ENCODE measurements around the gene B9D1.

Gene B9D1

GRCh38 chr17:19376811-19377210, 14.3 kb upstream of the B9D1 start:
- no peak for DNase-seq (ENCODE audit: low read depth in 2 of 2)

- DNase-seq (ENCODE audit: low read depth in 2 of 2), result no peak
These were observed 13.2 kb upstream of the B9D1 start for GRCh38 chr17:19375732-19376131.

DNA sequence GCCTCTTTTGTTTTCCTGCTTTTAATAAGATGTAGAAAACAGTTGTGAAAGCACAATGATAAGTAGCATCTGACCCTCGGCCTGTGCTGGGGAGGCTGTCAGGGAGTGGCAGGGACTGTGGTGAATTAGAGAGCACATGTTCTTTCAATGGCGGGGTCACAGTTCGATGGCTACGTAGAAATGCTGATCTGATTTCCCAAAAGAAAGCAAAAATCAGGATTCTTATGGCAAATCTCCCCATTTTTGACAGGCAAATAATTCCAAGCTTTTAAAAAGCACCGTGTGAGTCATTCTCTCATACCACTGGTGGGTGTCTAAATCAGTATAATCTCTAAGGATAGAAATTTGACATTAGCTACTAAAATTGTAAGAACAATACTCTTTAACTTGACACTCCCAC, 11.6 kb upstream of the B9D1 start:
- no peak for DNase-seq (ENCODE audit: low read depth in 2 of 2)

GRCh38 chr17:19372866-19373504, 10.5 kb upstream of the B9D1 start:
- DNase-seq (ENCODE audit: low read depth in 2 of 2), result no peak

DNA sequence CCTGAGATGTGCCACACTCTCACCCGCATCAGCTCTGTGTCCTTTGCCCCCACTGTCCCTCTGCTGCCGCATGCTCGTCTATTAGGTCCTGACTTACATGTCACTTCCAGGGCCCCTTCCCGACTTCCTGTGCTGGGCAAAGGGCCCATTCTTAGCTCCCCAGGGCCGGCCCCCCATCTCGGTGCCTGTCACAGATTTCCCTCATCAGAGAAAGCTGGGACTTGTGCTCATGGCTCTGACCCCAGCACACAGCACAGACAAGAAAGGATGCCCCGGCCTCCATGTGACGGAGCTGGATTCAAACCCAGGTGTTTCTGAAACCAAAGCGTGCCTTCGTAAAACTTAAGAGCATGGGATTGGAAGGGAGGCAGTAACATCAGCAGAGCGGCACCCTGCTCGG, 9.9 kb upstream of the B9D1 start:
- no peak for DNase-seq (ENCODE audit: low read depth in 2 of 2)

DNA sequence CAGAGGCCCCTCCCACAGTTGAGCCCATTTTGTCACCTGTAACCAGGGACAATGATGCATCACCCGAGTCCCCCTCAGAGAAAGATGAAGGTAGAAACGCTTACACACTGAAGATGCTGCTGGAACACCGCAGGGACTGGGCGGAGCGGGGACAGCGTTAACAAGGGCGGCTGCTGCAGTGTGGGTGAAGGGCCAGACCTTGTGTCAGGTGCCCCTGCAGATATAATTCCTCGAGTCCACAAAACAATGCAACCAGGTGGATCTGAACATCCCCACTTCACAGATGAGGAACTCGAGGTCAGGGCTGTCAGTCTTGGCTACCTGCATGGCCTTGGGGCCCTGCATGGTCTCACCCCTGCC, 9.5 kb upstream of the B9D1 start:
- no peak for DNase-seq (ENCODE audit: low read depth in 2 of 2)

- no peak for DNase-seq (ENCODE audit: low read depth in 2 of 2)
These were observed 8.9 kb upstream of the B9D1 start for GRCh38 chr17:19371259-19372010.

DNA sequence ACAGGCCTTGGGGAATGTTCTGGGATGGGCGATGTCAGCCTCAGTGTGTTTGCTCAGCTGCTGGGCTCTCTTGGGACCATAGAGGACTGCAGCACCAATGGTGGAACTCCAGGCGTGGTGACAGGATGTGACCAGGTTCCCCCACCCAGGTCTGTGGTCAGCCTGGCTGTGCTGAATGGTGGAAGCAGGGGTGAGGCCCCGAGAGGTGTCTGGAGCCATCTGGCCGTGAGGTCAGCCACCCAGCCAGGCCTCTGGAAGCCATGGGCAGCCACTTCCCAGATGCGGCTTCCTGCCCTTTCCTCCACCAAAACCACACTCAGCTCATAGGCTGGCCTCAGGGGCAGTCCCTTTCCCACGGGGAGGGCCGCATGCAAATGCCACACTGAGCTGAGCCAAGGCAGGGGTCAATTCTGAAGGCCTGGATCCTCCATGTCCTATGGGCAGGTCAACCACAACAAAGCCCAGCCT, 8.0 kb upstream of the B9D1 start:
- no peak for DNase-seq (ENCODE audit: low read depth in 2 of 2)

DNA sequence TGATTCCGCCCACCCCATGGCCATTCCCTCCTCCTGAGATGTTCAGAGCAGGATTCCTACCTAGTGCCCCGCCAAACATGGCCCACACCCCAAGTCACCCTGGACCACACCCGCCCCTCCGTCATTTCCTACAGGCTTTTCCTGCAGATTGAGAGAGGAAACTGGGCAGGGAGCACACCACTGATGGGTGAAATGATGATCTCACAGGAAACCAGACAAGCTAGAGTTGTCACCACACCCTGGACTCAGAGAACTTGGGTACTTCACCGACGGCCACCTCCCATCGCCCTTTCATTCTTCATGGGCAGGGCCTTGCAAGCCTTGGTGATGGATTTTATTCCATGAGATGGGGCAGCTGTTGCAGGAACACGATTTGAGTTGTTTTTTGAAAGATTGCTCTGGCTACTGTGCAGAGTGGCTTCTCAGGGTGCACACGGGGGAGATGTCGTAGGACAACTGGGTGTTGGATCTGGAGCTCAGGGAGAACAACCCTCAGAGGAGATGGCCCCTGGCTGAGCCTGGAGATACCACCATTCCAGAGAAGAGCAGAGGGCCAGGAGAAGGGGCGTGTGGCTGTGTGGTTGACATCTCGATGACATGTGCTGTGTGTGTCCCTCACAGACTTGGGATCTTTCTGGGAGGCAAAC, 7.4 kb upstream of the B9D1 start:
- no peak for DNase-seq (ENCODE audit: low read depth in 2 of 2)

DNA sequence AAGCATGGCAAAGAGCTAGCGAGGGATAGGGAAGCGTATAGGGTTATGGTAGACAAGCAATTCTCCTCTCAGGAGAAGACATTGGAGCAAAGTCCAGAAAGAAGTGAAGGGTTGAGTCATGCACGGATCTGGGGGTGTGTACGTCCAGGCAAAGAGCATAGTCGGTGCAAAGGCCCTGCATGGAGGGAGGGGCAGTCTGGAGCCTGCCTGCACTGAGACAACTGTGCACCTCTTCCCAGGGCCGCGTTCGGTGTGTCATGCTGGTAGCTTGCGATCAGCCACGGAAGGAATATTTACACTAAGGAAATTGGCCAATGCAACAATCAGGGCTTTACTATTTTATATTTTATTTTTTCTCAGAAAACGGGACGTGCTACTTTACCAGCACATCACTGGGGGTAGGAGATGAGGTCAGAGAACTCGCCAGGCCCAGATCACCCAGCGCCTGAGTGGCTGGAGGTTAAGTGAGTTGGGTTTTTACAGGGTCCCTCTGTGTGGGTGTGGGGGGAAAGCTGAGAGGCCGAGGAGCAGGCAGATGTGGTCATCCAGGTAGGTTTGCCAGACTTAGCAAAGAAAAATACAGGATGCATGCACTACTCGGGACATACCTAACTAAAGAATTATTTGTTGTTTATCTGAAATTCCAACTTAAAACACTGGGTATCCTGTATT, 6.7 kb upstream of the B9D1 start:
- no peak for DNase-seq (ENCODE audit: low read depth in 2 of 2)

GRCh38 chr17:19368229-19368628, 5.7 kb upstream of the B9D1 start:
- no peak for DNase-seq (ENCODE audit: low read depth in 2 of 2)

DNA sequence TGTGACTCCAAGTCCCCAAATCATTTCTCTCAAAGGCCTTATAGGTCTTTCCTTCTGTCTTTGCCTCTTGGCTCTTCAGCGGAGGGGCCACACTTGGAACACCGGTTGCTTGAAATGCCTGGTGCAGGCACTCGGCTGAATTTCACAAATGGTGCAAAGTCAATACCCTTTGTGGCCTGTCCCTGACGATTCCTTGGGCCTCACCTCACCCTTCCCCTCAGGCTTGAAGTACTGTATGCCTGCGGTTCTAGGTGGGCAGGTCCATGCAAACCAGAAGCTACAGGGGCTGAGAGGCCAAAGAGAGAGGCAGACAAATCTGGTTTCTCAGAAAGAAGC, 4.1 kb upstream of the B9D1 start:
- no peak for DNase-seq (ENCODE audit: low read depth in 2 of 2)

DNA sequence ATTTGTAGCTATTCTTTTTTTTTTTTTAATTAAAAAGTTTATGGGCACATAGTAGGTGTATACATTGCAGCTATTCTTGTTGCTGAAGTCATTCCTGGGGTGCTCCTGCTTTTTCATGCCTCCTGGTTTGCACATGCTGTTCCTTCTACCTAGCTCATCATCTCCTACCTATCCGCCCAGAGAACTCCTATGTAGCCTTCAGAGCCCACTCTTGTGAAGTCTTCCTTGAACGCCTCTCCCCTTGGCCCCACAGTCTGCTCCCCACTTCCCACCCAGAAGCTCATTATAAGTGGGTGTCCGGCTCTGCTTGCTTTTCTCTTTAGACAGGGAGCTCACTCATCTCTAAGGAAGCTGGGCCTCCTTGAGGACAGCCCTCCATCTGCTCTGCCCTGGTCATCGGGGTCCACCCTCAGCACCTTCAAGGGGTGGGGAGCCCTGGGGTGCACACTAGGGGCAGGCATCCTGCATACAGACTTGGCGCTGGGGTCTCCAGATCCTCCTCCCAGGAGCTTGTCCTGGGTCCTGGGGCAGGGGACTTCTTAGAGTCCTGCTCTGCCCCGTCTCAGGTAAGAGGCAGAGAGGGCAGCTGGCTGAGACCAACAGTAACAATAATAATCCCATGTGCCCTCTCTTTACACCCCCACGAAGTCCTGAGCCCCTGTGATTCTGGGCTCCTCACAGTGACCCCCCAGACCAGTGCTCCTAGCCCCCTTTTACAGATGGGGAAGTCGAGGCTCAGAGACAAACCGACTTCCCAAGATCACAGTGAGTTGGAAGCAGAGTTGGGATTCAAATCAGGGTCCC, 3.5 kb upstream of the B9D1 start:
- DNase-seq (ENCODE audit: low read depth in 2 of 2), result no peak

- no peak for DNase-seq (ENCODE audit: low read depth in 2 of 2)
These were observed 2.9 kb upstream of the B9D1 start for GRCh38 chr17:19365499-19365817.

DNA sequence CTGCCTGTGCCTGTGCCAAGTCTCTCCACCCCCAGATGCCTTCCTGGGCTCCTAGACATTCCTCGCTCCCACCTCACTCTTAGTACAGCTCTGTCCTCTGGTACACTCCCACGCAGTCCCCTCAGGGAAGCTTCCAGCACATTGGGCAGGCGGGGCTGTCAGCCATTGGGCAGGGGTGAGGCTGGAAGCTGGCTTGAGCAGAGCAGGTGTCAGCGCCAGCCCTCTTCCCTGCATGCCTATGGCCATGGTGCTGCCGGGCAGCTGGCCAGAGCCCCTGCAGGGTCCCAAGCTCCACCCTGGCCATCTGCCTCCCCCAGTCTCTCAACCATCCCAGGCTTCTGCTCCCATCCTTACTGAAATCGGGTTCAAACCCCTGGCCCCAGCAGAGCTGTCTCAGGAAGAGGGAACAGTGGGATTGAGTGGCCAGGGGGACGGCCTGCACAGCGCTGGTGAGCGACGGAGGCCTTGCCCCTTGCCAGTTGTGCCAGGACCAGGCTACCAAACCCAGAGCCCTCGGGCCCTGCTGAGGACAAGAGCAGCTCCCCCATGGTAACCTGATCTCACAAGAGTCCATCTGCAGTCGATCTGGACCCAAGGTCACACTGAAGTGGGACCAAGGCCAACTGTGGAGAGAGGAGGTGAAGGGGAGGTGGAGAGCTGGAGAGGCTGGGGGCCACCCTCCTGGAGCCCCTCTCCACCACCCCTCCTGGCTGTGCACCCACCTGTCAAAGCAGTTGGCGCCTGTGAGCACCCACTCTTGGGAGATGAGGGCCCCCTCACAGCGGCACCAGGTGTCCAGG, 2.4 kb upstream of the B9D1 start:
- DNase-seq (ENCODE audit: low read depth in 2 of 2), result no peak

DNA sequence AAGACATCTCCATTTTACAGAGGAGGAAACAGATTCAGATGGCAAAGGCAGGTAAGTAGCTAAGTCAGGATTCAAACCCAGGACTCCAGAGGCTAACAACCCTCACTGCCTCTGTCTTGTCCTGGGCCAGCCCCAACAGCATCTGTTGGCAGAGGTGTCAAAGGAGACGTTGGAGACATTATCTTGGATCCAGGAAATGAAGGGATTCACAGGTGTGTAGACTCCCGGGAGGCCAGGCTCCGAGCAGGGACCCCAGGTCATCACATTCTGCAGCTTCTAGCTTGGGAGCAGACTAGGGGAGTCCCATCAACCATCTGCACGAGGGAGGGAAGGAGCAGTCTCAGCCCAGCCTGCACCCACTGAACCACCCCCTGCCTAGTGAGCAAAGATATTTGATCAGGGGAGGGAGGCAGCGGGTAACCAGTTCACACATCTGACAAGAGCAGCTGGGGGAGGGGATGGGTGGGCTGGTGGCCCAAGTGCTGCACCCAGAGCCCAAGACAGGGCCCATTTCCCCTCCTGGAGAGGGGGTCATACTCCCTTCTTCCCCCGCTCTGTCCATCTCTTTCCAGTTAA, 1.0 kb upstream of the B9D1 start:
- no peak for DNase-seq (ENCODE audit: low read depth in 2 of 2)

DNA sequence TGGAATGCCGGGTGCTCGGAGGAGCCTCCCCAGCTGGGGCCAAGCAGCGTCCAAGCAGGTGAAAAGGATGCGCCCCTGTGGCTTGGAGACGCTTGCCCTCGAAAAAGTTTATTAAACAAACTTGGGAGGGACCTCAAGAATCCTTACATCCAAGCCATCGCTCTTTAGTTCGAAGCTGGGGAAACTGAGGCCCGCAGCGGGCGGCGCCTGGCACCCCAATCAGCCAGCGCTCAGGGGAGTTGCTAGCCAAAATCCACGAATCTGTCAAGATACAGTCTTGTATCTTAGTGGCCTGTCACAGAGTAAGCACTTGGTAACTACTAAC, 553 bp upstream of the B9D1 start:
- DNase-seq (ENCODE audit: low read depth in 2 of 2), result no peak

DNA sequence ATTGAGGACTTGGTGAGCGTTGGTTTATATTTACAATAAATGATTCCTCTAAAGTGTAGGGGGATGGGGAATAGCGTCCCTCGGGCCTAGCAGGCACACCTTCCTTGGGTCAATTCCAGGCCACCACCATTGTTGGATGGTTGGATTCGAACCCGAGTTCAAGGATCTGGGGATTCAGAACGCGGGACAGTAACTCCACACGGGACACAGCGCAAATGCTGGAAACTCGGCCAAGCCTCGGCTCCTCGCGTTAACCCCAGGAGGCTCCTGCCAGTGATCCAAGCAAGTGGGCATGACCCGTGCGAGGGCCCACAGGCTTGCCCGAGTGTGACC, 613 bp downstream of the B9D1 start:
- DNase-seq (ENCODE audit: low read depth in 2 of 2), result no peak

GRCh38 chr17:19361326-19361725, 1.2 kb downstream of the B9D1 start:
- DNase-seq (ENCODE audit: low read depth in 2 of 2), result no peak

DNA sequence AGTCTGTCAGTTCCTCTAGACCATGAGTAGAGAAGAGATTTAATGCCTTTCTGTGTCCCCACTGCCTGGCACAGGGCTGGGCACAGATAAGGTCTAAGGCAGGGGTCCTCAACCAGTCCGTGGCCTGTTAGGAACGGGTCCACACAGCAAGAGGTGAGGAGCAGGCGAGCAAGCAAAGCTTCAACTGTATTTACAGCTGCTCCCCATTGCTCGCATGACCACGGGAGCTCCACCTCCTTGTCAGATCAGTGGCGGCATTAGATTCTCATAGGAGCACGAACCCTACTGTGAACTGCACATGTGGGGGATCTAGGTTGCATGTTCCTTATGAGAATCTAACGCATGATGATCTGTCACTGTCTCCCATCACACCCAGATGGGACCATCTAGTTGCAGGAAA, 1.8 kb downstream of the B9D1 start:
- no peak for DNase-seq (ENCODE audit: low read depth in 2 of 2)

- no peak for DNase-seq (ENCODE audit: low read depth in 2 of 2)
These were observed 2.7 kb downstream of the B9D1 start for GRCh38 chr17:19359856-19360255.

Measured in activated CD4-positive, alpha-beta T cell treated with anti-CD3 and anti-CD28 coated beads for 24 hours (primary cell).